HCT116 (cell line): ENCODE results near the gene SELENOS. TPM values are rescaled to one million over a fixed set of nuclear protein-coding genes. Genes with fewer than 3 reads are reported as not detected.

Source experiments
- ATAC-seq: fragments of 200-7000 bp; cut with Tn5 transposase; 2 replicates; pipeline ENCODE4 v1.9.1; 2020; ENCODE audit warnings: mild to moderate bottlenecking, moderate library complexity
- BruUV-seq: library from RNA; stranded (reverse); fragments of 400-500 nt; replicated peaks from 2 replicates; lab custom pipeline; 2021; lab: Mats Ljungman, UMichigan
- CTCF ChIA-PET: fragments of 300-600 bp; sonication (Branson Sonifier 250); formaldehyde crosslinking; loops from one replicate; lab custom pipeline; 2021; ENCODE audit warnings: antibody characterized with exemption; lab: Charles Lee
- POLR2A ChIA-PET: fragments of 300-600, 350-600 bp; sonication (Branson Sonifier 250); formaldehyde crosslinking; loops from one replicate; lab custom pipeline; 2021; ENCODE audit warnings: antibody characterized with exemption; lab: Charles Lee
- RAD21 ChIA-PET, 2 experiments: fragments of 300-600 bp; sonication (Branson Sonifier 250); formaldehyde crosslinking; loops; one replicate each; lab custom pipeline; 2023; ENCODE audit warnings: low total read pairs in 2 of 2; ENCODE audit not compliant: uncharacterized antibody in 2 of 2, unreplicated experiment in 2 of 2, low non-redundant PET in 1 of 2; lab: Charles Lee
- DNase-seq: peaks from one replicate; pipeline ENCODE4 v3.0.0-alpha.2; 2010; ENCODE audit warnings: low read depth, low spot score
- H2AFZ ChIP-seq: fragments of 200-600 bp; shearing (Covaris generic), sonication (generic); 2 replicates; pipeline ENCODE4 v1.6.1; 2017; ENCODE audit warnings: low read depth, mixed run types, mixed read lengths, antibody characterized with exemption, low read length; ENCODE audit not compliant: poor library complexity, severe bottlenecking
- H3K27ac ChIP-seq: 2 replicates; pipeline ENCODE4 v1.5.1; 2012; ENCODE audit warnings: low read depth, low read length
- H3K27me3 ChIP-seq: fragments of 200-600 bp; sonication (generic); 2 replicates; pipeline ENCODE4 v1.6.1; 2016; ENCODE audit warnings: mixed run types, low read length, mixed read lengths; ENCODE audit not compliant: insufficient read depth
- H3K36me3 ChIP-seq, 2 experiments: fragments of 200-500 bp in 1 of 2; fragments of 200-600 bp in 1 of 2; sonication (Bioruptor generic) in 1 of 2; sonication (generic) in 1 of 2; 2 replicates each; pipeline versions ENCODE4 v1.5.1 to v1.6.1; 2014 to 2016; ENCODE audit warnings: low read length in 2 of 2, inconsistent platforms in 1 of 2, mixed read lengths in 1 of 2, mixed run types in 1 of 2; ENCODE audit not compliant: insufficient read depth in 2 of 2, control insufficient read depth in 1 of 2
- H3K4me1 ChIP-seq, 2 experiments: fragments of 200-600 bp in 1 of 2; sonication (generic) in 1 of 2; 2 replicates each; pipeline versions ENCODE4 v1.5.1 to v1.6.1; 2012 to 2017; ENCODE audit warnings: low read length in 2 of 2, inconsistent platforms in 1 of 2, mild to moderate bottlenecking in 1 of 2, mixed read lengths in 1 of 2, mixed run types in 1 of 2, moderate library complexity in 1 of 2; ENCODE audit not compliant: insufficient read depth in 2 of 2, control insufficient read depth in 1 of 2
- H3K4me2 ChIP-seq: fragments of 200-600 bp; sonication (generic); 2 replicates; pipeline ENCODE4 v1.6.1; 2017; ENCODE audit warnings: mixed run types, low read length, mixed read lengths
- H3K4me3 ChIP-seq, 2 experiments: fragments of 200-600 bp in 1 of 2; sonication (generic) in 1 of 2; replicated peaks in 1 of 2; 2 replicates each; pipeline ENCODE4 v1.5.1; 2011 to 2016; ENCODE audit warnings: low read length in 2 of 2, control low read depth in 1 of 2, low read depth in 1 of 2, mild to moderate bottlenecking in 1 of 2, mixed read lengths in 1 of 2, mixed run types in 1 of 2
- H3K79me2 ChIP-seq: fragments of 200-600 bp; sonication (generic); 2 replicates; pipeline ENCODE4 v1.6.1; 2017; ENCODE audit warnings: mild to moderate bottlenecking, mixed run types, low read length, moderate library complexity, mixed read lengths; ENCODE audit not compliant: insufficient read depth
- H3K9ac ChIP-seq: fragments of 200-600 bp; sonication (generic); 2 replicates; pipeline ENCODE4 v1.6.1; 2016; ENCODE audit warnings: low read length, mixed read lengths
- H3K9me2 ChIP-seq: fragments of 200-600 bp; sonication (generic), shearing (Covaris generic); 2 replicates; pipeline ENCODE4 v1.6.1; 2017; ENCODE audit warnings: mixed run types, mild to moderate bottlenecking, moderate library complexity; ENCODE audit not compliant: insufficient read depth
- H3K9me3 ChIP-seq, 2 experiments: fragments of 200-500 bp in 1 of 2; fragments of 200-600 bp in 1 of 2; sonication (Bioruptor generic) in 1 of 2; sonication (generic) in 1 of 2; 2 replicates each; pipeline ENCODE4 v1.6.1; 2014 to 2017; ENCODE audit warnings: low read length in 2 of 2, mixed read lengths in 2 of 2, inconsistent platforms in 1 of 2, low read depth in 1 of 2, mild to moderate bottlenecking in 1 of 2, mixed run types in 1 of 2, moderate library complexity in 1 of 2; ENCODE audit not compliant: control insufficient read depth in 1 of 2, insufficient read depth in 1 of 2
- H4K20me1 ChIP-seq: fragments of 200-600 bp; sonication (generic), shearing (Covaris generic); 2 replicates; pipeline ENCODE4 v1.6.1; 2017; ENCODE audit warnings: mixed run types, mild to moderate bottlenecking, moderate library complexity; ENCODE audit not compliant: insufficient read depth
- ATF3 ChIP-seq: IDR thresholded peaks from 2 replicates; pipeline ENCODE4 v1.6.1; 2012
- CEBPB ChIP-seq: IDR thresholded peaks from 2 replicates; pipeline ENCODE4 v1.6.1; 2012; ENCODE audit warnings: low read depth
- EGR1 ChIP-seq: IDR thresholded peaks from 2 replicates; pipeline ENCODE4 v1.6.1; 2012; ENCODE audit warnings: low read depth
- ELF1 ChIP-seq: IDR thresholded peaks from 2 replicates; pipeline ENCODE4 v1.6.1; 2012; ENCODE audit warnings: low read depth, borderline replicate concordance
- EZH2phosphoT487 ChIP-seq: fragments of 200-600 bp; IDR thresholded peaks from 2 replicates; pipeline ENCODE4 v1.6.1; 2018; ENCODE audit warnings: antibody characterized with exemption, borderline replicate concordance
- JUND ChIP-seq: IDR thresholded peaks from 2 replicates; pipeline ENCODE4 v1.6.1; 2012
- POLR2A ChIP-seq: IDR thresholded peaks from 2 replicates; pipeline ENCODE4 v1.7.0; 2011; ENCODE audit warnings: borderline replicate concordance; ENCODE audit not compliant: insufficient read depth, insufficient read length; ENCODE audit errors: extremely low read depth
- POLR2AphosphoS5 ChIP-seq: IDR thresholded peaks from 2 replicates; pipeline ENCODE4 v1.6.1; 2011; ENCODE audit warnings: mild to moderate bottlenecking, low read depth, low read length, moderate library complexity
- RAD21 ChIP-seq: IDR thresholded peaks from 2 replicates; pipeline ENCODE4 v1.6.1; 2012; ENCODE audit warnings: low read depth, mild to moderate bottlenecking
- SIN3A ChIP-seq: IDR thresholded peaks from 2 replicates; pipeline ENCODE4 v1.6.1; 2012; ENCODE audit warnings: low read depth
- SP1 ChIP-seq: IDR thresholded peaks from 2 replicates; pipeline ENCODE4 v1.6.1; 2012; ENCODE audit warnings: low read depth
- SRF ChIP-seq: IDR thresholded peaks from 2 replicates; pipeline ENCODE4 v1.6.1; 2012; ENCODE audit warnings: low read depth
- TCF7L2 ChIP-seq: IDR thresholded peaks from 2 replicates; pipeline ENCODE4 v1.7.0; 2011; ENCODE audit warnings: borderline replicate concordance, inconsistent platforms; ENCODE audit not compliant: insufficient read depth, insufficient read length; ENCODE audit errors: extremely low read depth
- YY1 ChIP-seq: IDR thresholded peaks from 2 replicates; pipeline ENCODE4 v1.6.1; 2011; ENCODE audit warnings: low read length, low read depth, moderate library complexity, mild to moderate bottlenecking; ENCODE audit not compliant: insufficient replicate concordance; ENCODE audit errors: extremely low read depth
- ZFX ChIP-seq: fragments of 450-650 bp; IDR thresholded peaks from 2 replicates; pipeline ENCODE4 v1.6.1; 2017
- ZNF274 ChIP-seq: fragments of 200-500 bp; sonication (Bioruptor generic); IDR thresholded peaks from 2 replicates; pipeline ENCODE4 v1.6.1; 2014; ENCODE audit warnings: mild to moderate bottlenecking, low read depth, low read length, inconsistent platforms
- intact Hi-C: fragments of 100-400 bp; cut with micrococcal nuclease; formaldehyde crosslinking; loops from 2 replicates; pipeline ENCODE4 v1.10.0; 2022
- total RNA-seq: library from RNA; stranded (reverse); gene quantifications from one replicate; pipeline ENCODE4 v1.2.1, GENCODE V29; 2021; ENCODE audit not compliant: unreplicated experiment
- TF ChIP-seq, protein P1 (sequence below): IDR thresholded peaks from 2 replicates; pipeline ENCODE4 v1.6.1; 2012; ENCODE audit warnings: low read depth
- TF ChIP-seq, protein P2 (sequence below), 3 experiments: fragments of 200-600 bp in 1 of 3; sonication (generic) in 1 of 3; IDR thresholded peaks in 2 of 3; conservative IDR thresholded peaks in 1 of 3; 2 replicates each; pipeline ENCODE4 v1.5.1; 2012 to 2017; ENCODE audit warnings: low read depth in 2 of 3, low read length in 2 of 3, antibody characterized with exemption in 1 of 3, borderline replicate concordance in 1 of 3, control low read depth in 1 of 3, mild to moderate bottlenecking in 1 of 3, mixed read lengths in 1 of 3, mixed run types in 1 of 3, moderate library complexity in 1 of 3; ENCODE audit not compliant: insufficient read depth in 1 of 3
- TF ChIP-seq, protein P3 (sequence below): IDR thresholded peaks from 2 replicates; pipeline ENCODE4 v1.6.1; 2011; ENCODE audit warnings: mild to moderate bottlenecking, low read length, moderate library complexity; ENCODE audit not compliant: insufficient replicate concordance; ENCODE audit errors: extremely low read depth
- TF ChIP-seq, protein P4 (sequence below): IDR thresholded peaks from 2 replicates; pipeline ENCODE4 v1.6.1; 2012

SELENOS gene
- total RNA-seq, 1 experiment from 2014 or later: 45.6 TPM

- H4K20me1 ChIP-seq: no peaks in the 10 kb centered on the region
- ATAC-seq (no peak), DNase-seq (no peak)
- CTCF ChIA-PET: no interaction called here
- no peaks in the 10 kb centered on the region for H3K27me3 ChIP-seq
- no peaks in the 10 kb centered on the region for H3K9me2 ChIP-seq
- intact Hi-C loops: no loop called here
- no peaks in the 10 kb centered on the region for H3K4me1 ChIP-seq
- no peaks in the 10 kb centered on the region for H3K9me3 ChIP-seq
- peaks cover 5 to 11% of the 10 kb centered on the region in 2 experiments; a peak in 1 of 4 replicates for H3K36me3 ChIP-seq
- H3K4me3 ChIP-seq: no peak overlapping the region
- no peak overlapping the region for H3K4me2 ChIP-seq
- H3K79me2 ChIP-seq: no peaks in the 10 kb centered on the region
- RAD21 ChIA-PET: no interaction called here
- H3K9ac ChIP-seq: no peak overlapping the region
- TF ChIP-seq ELF1: no peak
- TF ChIP-seq, protein P1, sequence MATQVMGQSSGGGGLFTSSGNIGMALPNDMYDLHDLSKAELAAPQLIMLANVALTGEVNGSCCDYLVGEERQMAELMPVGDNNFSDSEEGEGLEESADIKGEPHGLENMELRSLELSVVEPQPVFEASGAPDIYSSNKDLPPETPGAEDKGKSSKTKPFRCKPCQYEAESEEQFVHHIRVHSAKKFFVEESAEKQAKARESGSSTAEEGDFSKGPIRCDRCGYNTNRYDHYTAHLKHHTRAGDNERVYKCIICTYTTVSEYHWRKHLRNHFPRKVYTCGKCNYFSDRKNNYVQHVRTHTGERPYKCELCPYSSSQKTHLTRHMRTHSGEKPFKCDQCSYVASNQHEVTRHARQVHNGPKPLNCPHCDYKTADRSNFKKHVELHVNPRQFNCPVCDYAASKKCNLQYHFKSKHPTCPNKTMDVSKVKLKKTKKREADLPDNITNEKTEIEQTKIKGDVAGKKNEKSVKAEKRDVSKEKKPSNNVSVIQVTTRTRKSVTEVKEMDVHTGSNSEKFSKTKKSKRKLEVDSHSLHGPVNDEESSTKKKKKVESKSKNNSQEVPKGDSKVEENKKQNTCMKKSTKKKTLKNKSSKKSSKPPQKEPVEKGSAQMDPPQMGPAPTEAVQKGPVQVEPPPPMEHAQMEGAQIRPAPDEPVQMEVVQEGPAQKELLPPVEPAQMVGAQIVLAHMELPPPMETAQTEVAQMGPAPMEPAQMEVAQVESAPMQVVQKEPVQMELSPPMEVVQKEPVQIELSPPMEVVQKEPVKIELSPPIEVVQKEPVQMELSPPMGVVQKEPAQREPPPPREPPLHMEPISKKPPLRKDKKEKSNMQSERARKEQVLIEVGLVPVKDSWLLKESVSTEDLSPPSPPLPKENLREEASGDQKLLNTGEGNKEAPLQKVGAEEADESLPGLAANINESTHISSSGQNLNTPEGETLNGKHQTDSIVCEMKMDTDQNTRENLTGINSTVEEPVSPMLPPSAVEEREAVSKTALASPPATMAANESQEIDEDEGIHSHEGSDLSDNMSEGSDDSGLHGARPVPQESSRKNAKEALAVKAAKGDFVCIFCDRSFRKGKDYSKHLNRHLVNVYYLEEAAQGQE: no peak
- TF ChIP-seq SIN3A: no peak
- TF ChIP-seq EGR1: no peak
- TF ChIP-seq POLR2A: no peak
- TF ChIP-seq, protein P2, sequence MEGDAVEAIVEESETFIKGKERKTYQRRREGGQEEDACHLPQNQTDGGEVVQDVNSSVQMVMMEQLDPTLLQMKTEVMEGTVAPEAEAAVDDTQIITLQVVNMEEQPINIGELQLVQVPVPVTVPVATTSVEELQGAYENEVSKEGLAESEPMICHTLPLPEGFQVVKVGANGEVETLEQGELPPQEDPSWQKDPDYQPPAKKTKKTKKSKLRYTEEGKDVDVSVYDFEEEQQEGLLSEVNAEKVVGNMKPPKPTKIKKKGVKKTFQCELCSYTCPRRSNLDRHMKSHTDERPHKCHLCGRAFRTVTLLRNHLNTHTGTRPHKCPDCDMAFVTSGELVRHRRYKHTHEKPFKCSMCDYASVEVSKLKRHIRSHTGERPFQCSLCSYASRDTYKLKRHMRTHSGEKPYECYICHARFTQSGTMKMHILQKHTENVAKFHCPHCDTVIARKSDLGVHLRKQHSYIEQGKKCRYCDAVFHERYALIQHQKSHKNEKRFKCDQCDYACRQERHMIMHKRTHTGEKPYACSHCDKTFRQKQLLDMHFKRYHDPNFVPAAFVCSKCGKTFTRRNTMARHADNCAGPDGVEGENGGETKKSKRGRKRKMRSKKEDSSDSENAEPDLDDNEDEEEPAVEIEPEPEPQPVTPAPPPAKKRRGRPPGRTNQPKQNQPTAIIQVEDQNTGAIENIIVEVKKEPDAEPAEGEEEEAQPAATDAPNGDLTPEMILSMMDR (IDR thresholded peaks at IDR 0.05 in 2 of 3, conservative IDR thresholded peaks at IDR 0.05 in 1 of 3; ENCODE audit: borderline replicate concordance in 1 of 3, insufficient read depth in 1 of 3, low read depth in 2 of 3, low read length in 2 of 3): no peak
- no peak for TF ChIP-seq TCF7L2
- no peak for TF ChIP-seq ZNF274
- no peak for TF ChIP-seq EZH2phosphoT487
- TF ChIP-seq RAD21: no peak
- TF ChIP-seq SRF: no peak
- TF ChIP-seq YY1: no peak
- TF ChIP-seq, protein P3, sequence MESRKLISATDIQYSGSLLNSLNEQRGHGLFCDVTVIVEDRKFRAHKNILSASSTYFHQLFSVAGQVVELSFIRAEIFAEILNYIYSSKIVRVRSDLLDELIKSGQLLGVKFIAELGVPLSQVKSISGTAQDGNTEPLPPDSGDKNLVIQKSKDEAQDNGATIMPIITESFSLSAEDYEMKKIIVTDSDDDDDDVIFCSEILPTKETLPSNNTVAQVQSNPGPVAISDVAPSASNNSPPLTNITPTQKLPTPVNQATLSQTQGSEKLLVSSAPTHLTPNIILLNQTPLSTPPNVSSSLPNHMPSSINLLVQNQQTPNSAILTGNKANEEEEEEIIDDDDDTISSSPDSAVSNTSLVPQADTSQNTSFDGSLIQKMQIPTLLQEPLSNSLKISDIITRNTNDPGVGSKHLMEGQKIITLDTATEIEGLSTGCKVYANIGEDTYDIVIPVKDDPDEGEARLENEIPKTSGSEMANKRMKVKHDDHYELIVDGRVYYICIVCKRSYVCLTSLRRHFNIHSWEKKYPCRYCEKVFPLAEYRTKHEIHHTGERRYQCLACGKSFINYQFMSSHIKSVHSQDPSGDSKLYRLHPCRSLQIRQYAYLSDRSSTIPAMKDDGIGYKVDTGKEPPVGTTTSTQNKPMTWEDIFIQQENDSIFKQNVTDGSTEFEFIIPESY: no peak
- TF ChIP-seq ZFX: no peak
- TF ChIP-seq JUND: no peak
- TF ChIP-seq POLR2AphosphoS5: no peak
- no peak for TF ChIP-seq SP1
- TF ChIP-seq, protein P4, sequence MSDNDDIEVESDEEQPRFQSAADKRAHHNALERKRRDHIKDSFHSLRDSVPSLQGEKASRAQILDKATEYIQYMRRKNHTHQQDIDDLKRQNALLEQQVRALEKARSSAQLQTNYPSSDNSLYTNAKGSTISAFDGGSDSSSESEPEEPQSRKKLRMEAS: no peak
- TF ChIP-seq CEBPB: no peak
- no peak for TF ChIP-seq ATF3
- H2AFZ ChIP-seq: no peak overlapping the region
- no TSS peak for BruUV-seq
- POLR2A ChIA-PET: no interaction called here
- H3K27ac ChIP-seq: no peak overlapping the region
Observed at GRCh38 chr15:101266034-101266433, 11.3 kb downstream of the SELENOS start.
